WTC11 (cell line): Measurements from ENCODE around the gene TRIM40. TPM values are rescaled to one million over a fixed set of nuclear protein-coding genes. Genes with fewer than 3 reads are reported as not detected.

Experiments used
- ATAC-seq: fragments of 200-7000 bp; cut with Tn5 transposase; 2 replicates; pipeline ENCODE4 v1.10.0; 2021; ENCODE audit warnings: mild to moderate bottlenecking, moderate library complexity
- CTCF ChIA-PET: fragments of 300-600 bp; sonication (Branson Sonifier 250); formaldehyde crosslinking; loops from one replicate; lab custom pipeline; 2021; ENCODE audit warnings: antibody characterized with exemption; lab: Charles Lee
- POLR2A ChIA-PET: fragments of 350-600 bp; sonication (Branson Sonifier 250); formaldehyde crosslinking; loops from one replicate; lab custom pipeline; 2021; ENCODE audit warnings: antibody characterized with exemption; lab: Charles Lee
- DNase-seq: peaks from one replicate; pipeline ENCODE4 v3.0.0; 2021; ENCODE audit warnings: low spot score
- H3K27ac Mint-ChIP-seq: 2 replicates; pipeline ENCODE4 v1.8.0; 2021; ENCODE audit warnings: mixed read lengths
- H3K27me3 Mint-ChIP-seq: 2 replicates; pipeline ENCODE4 v1.8.0; 2021; ENCODE audit warnings: low read depth, mild to moderate bottlenecking, moderate library complexity, mixed read lengths
- H3K36me3 Mint-ChIP-seq: 2 replicates; pipeline ENCODE4 v1.8.0; 2021; ENCODE audit warnings: mixed read lengths
- H3K4me1 Mint-ChIP-seq: 2 replicates; pipeline ENCODE4 v1.8.0; 2022; ENCODE audit warnings: mixed read lengths
- H3K4me3 Mint-ChIP-seq: 2 replicates; pipeline ENCODE4 v1.8.0; 2021; ENCODE audit warnings: mild to moderate bottlenecking, moderate library complexity, mixed read lengths
- H3K9me3 Mint-ChIP-seq: 2 replicates; pipeline ENCODE4 v1.8.0; 2021; ENCODE audit warnings: mixed read lengths
- CTCF ChIP-seq: fragments of 200-600 bp; IDR thresholded peaks from 2 replicates; pipeline ENCODE4 v1.8.0; 2022; ENCODE audit warnings: antibody characterized with exemption
- E2F4 ChIP-seq: sonication (generic); formaldehyde crosslinking; IDR thresholded peaks from 2 replicates; pipeline ENCODE4 v1.8.1; 2022; ENCODE audit warnings: low read depth, mild to moderate bottlenecking, moderate library complexity, missing genetic modification reagents, borderline replicate concordance
- HMGXB4 ChIP-seq: sonication (generic); formaldehyde crosslinking; IDR thresholded peaks from 2 replicates; pipeline ENCODE4 v1.8.1; 2023; ENCODE audit warnings: mild to moderate bottlenecking, moderate library complexity, missing genetic modification reagents
- MYBL2 ChIP-seq: sonication (generic); formaldehyde crosslinking; IDR thresholded peaks from 2 replicates; pipeline ENCODE4 v1.8.1; 2023; ENCODE audit warnings: mild to moderate bottlenecking, moderate library complexity, missing genetic modification reagents
- PRDM15 ChIP-seq: sonication (generic); formaldehyde crosslinking; IDR thresholded peaks from 2 replicates; pipeline ENCODE4 v1.8.0; 2022; ENCODE audit warnings: missing genetic modification reagents
- SMAD3 ChIP-seq: sonication (generic); formaldehyde crosslinking; IDR thresholded peaks from 2 replicates; pipeline ENCODE4 v1.8.0; 2022; ENCODE audit warnings: missing genetic modification reagents, mild to moderate bottlenecking, borderline replicate concordance
- TCF7 ChIP-seq: sonication (generic); formaldehyde crosslinking; IDR thresholded peaks from 2 replicates; pipeline ENCODE4 v1.8.0; 2022; ENCODE audit warnings: mild to moderate bottlenecking, low read depth, missing genetic modification reagents, moderate library complexity
- TEAD1 ChIP-seq: sonication (generic); formaldehyde crosslinking; IDR thresholded peaks from 2 replicates; pipeline ENCODE4 v1.8.0; 2022; ENCODE audit warnings: mild to moderate bottlenecking, missing genetic modification reagents
- ZBTB43 ChIP-seq: sonication (generic); formaldehyde crosslinking; IDR thresholded peaks from 2 replicates; pipeline ENCODE4 v1.8.1; 2023; ENCODE audit warnings: mild to moderate bottlenecking, missing genetic modification reagents
- ZNF138 ChIP-seq: sonication (generic); formaldehyde crosslinking; conservative IDR thresholded peaks from 2 replicates; pipeline ENCODE4 v1.8.1; 2022; ENCODE audit warnings: mild to moderate bottlenecking, moderate library complexity, missing genetic modification reagents
- ZNF532 ChIP-seq: fragments of 250-450 bp; sonication (Bioruptor Pico); IDR thresholded peaks from 2 replicates; pipeline ENCODE4 v1.9.0; 2021; ENCODE audit warnings: mild to moderate bottlenecking, borderline replicate concordance
- total RNA-seq: library from RNA; stranded (reverse); gene quantifications from 3 replicates; pipeline ENCODE4 v1.2.3, GENCODE V29; 2021

TRIM40 gene
- total RNA-seq, 1 experiment from 2014 or later = not detected

- no peak for TF ChIP-seq PRDM15 (CRISPR knock-in tag)
- TF ChIP-seq E2F4 = no peak
These were observed 32.8 kb downstream of the TRIM40 start (continued) for GRCh38 chr6:30168741-30169140.

- CTCF ChIA-PET = interaction anchor here (0.9 to 3.5 kb wide), 3 partner anchors 14 to 67 kb away, joined by 4 to 25 read pairs (median 5); no protein-coding TSS in a partner anchor
- no peak overlapping the region for H3K27ac Mint-ChIP-seq
- DNase-seq (no peak), ATAC-seq (peak; percentile 79)
- H3K36me3 Mint-ChIP-seq = no peaks in the 10 kb centered on the region
- no peaks in the 10 kb centered on the region; the same call in 1 of the 2 replicates for H3K9me3 Mint-ChIP-seq
- no peak overlapping the region for H3K4me3 Mint-ChIP-seq
- peaks cover 78% of the 10 kb centered on the region for H3K27me3 Mint-ChIP-seq
- peaks cover 12% of the 10 kb centered on the region for H3K4me1 Mint-ChIP-seq
- POLR2A ChIA-PET = no interaction called here
- TF ChIP-seq ZNF532 (CRISPR knock-in tag) (no peak), CTCF (peak; percentile 74)
These were observed 34.0 kb downstream of the TRIM40 start for GRCh38 chr6:30169658-30170614.

- Mint-ChIP-seq H3K4me1 (peaks cover 15% of the 10 kb centered on the region), H3K27me3 (peaks cover 70% of the 10 kb centered on the region), H3K9me3 (no peaks in the 10 kb centered on the region), H3K36me3 (no peaks in the 10 kb centered on the region), H3K27ac (no peak overlapping the region), H3K4me3 (peak overlapping the region; percentile 57)
- CTCF ChIA-PET = interaction anchor here (0.7 to 3.5 kb wide), 3 partner anchors 24 to 68 kb away, joined by 4 to 25 read pairs (median 4); no protein-coding TSS in a partner anchor
- DNase-seq = peak; percentile 74
- peak; percentile 73 for ATAC-seq
- POLR2A ChIA-PET = interaction anchor here (1.0 kb wide), 1 partner anchor 41 kb away, joined by 5 read pairs; the partner anchor contains the start of gene TRIM26
- TF ChIP-seq ZBTB43 (peak; percentile 86), MYBL2 (CRISPR knock-in tag) (peak; percentile 81; the same call in 1 of the 2 replicates), SMAD3 (CRISPR knock-in tag) (peak; percentile 86; the same call in 1 of the 2 replicates), TCF7 (peak; percentile 48; the same call in 1 of the 2 replicates), HMGXB4 (CRISPR knock-in tag) (peak; percentile 76), TEAD1 (CRISPR knock-in tag) (peak; percentile 93), ZNF138 (no peak)
These were observed 35.9 kb downstream of the TRIM40 start for GRCh38 chr6:30171677-30172471.
